Right ventricle myocardium inferior (tissue), 1 donor: ENCODE results near the gene GALNT10. TPM values are rescaled to one million over a fixed set of nuclear protein-coding genes. Genes with fewer than 3 reads are reported as not detected.
"Not testable (repeated sequence)": the region's sequence is repeated elsewhere in the genome, so short reads cannot be mapped to it uniquely, and the experiment has no call there.

Experiments
- ATAC-seq: fragments of 200-7000 bp; cut with Tn5 transposase; one replicate; pipeline ENCODE4 v1.9.1; 2020; ENCODE audit warnings: mild to moderate bottlenecking, moderate library complexity
- DNase-seq: peaks from one replicate; pipeline ENCODE4 v3.0.0; 2021; ENCODE audit errors: missing footprints
- intact Hi-C: fragments of 100-400 bp; cut with DNase I; formaldehyde crosslinking; loops from one replicate; pipeline ENCODE4 v1.11.0; 2022
- long read RNA-seq: library from polyadenylated mRNA; unstranded; transcript quantifications from one replicate; pipeline ENCODE4 v2.0.0, GENCODE V29; 2021
- total RNA-seq: library from RNA; stranded (reverse); fragmentation: NEBNext Ultra II Directional; extraction: Animal tissue kit (Norgen Biotek cat#: 25700); gene quantifications from one replicate; pipeline ENCODE4 v1.2.1, GENCODE V29; 2021
- donor health status: DM: no; HTN: yes; CAD: no; lungs with severe emphysema.

Gene GALNT10, protein sequence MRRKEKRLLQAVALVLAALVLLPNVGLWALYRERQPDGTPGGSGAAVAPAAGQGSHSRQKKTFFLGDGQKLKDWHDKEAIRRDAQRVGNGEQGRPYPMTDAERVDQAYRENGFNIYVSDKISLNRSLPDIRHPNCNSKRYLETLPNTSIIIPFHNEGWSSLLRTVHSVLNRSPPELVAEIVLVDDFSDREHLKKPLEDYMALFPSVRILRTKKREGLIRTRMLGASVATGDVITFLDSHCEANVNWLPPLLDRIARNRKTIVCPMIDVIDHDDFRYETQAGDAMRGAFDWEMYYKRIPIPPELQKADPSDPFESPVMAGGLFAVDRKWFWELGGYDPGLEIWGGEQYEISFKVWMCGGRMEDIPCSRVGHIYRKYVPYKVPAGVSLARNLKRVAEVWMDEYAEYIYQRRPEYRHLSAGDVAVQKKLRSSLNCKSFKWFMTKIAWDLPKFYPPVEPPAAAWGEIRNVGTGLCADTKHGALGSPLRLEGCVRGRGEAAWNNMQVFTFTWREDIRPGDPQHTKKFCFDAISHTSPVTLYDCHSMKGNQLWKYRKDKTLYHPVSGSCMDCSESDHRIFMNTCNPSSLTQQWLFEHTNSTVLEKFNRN
- total RNA-seq = 15.5 TPM
- long read RNA-seq, partial matches to known transcripts = 4 of 4 reads
- long read RNA-seq, other reads (novel, unspliced or antisense) = 0 of 4 reads

GRCh38 chr5:154190595-154191304, at the start of gene GALNT10:
TSS of gene GALNT10 (plus strand) at chr5:154190733. CDS start at chr5:154190867, 134 bp downstream.
- DNase-seq (peak; percentile 90), ATAC-seq (peak; percentile 51)
- intact Hi-C loops = loop anchor here (1.0 to 5.0 kb wide), 3 partner anchors 97 to 214 kb away; no protein-coding TSS in a partner anchor

DNA sequence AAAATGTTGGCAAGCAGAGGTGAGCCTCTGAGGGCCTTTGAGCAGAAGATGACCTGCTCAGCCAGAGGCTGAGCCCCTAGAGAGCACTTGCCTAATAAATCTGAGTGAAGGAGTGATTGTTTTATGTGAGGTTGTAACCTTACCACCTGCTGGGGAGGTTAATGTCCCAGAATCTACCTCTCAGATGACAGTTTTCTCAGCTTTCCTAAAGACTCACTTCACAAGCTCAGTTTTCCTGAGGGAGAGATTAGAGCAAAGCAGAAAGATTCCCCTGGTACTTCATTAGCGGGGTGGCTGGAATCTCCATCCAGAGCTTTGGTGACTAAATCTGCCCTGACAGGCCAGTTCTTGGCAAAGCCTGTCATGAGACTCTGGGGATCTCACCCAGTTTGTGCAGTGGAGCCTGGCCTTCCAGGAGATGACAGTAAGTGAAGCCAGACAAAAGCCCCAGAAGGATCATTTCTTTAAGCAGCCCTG, 48.8 kb upstream of the GALNT10 start:
- DNase-seq = no peak
- ATAC-seq = peak; percentile 43
- intact Hi-C loops = no loop called here

DNA sequence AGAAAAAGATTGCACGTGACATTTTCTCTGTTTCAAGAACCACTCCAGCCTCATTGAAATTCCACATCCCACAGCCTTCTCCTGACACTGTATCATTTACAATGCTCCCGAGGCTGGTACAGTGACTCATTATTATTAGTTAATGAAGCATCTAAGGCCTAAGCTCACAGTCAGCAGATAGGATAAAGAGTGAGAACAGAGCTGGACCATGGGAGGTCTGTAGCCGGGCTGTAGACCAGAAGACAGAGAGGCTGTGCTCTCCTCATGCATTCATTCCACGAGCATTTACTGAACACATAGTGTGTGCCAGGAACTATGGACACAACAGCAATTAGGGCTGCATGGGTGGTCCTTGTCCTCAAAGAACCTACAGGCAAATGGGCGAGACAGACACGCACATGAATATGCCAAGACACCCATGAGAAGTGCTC, 47.3 kb upstream of the GALNT10 start:
- ATAC-seq = no peak
- DNase-seq = no peak
- intact Hi-C loops = no loop called here

DNA sequence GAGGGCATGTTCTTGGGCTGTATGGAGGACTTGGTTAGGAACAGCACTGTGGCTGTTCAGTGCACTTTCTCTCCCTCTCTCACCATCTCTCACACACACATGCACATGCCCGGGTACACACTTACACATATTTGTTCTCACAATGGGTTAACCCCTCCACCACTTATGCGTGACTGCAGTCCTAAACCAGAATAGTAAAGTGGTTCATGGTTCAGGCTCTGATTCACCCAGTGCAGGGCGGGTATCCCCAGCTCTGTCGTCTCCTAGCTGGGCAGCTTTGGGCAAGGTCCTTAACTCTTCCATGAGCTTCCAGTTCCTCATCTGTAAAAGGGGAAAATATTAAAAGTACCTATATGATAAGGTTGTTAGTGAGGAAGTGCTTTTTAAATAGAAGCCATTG, 45.3 kb upstream of the GALNT10 start:
- ATAC-seq = no peak

GRCh38 chr5:154146409-154146808, 44.1 kb upstream of the GALNT10 start:
- intact Hi-C loops = no loop called here
- ATAC-seq (peak; percentile 71), DNase-seq (no peak)

More for the DNA sequence above, 45.3 kb upstream of the GALNT10 start:
- intact Hi-C loops = no loop called here
- no peak for DNase-seq

DNA sequence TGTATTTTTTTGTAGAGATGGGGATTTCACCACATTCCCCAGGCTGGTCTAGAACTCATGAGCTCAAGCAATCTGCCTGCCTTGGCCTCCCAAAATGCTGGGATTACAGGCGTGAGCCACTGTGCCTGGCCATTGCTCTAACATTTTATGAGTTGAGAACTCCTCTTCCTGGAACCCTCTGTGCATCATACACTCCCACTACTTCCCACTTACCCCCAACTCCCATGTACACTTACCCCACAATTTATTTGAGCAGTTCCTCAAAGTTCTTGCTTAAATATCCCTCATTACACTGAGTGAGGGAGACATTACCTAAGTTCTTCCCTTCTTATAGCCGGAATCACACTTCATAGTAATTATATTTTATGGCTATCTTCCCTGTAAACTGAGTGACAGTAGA, 42.9 kb upstream of the GALNT10 start:
- DNase-seq (no peak), ATAC-seq (no peak)
- intact Hi-C loops = no loop called here

GRCh38 chr5:154150471-154150870, 40.1 kb upstream of the GALNT10 start:
- intact Hi-C loops, ATAC-seq, DNase-seq: not testable (repeated sequence)

DNA sequence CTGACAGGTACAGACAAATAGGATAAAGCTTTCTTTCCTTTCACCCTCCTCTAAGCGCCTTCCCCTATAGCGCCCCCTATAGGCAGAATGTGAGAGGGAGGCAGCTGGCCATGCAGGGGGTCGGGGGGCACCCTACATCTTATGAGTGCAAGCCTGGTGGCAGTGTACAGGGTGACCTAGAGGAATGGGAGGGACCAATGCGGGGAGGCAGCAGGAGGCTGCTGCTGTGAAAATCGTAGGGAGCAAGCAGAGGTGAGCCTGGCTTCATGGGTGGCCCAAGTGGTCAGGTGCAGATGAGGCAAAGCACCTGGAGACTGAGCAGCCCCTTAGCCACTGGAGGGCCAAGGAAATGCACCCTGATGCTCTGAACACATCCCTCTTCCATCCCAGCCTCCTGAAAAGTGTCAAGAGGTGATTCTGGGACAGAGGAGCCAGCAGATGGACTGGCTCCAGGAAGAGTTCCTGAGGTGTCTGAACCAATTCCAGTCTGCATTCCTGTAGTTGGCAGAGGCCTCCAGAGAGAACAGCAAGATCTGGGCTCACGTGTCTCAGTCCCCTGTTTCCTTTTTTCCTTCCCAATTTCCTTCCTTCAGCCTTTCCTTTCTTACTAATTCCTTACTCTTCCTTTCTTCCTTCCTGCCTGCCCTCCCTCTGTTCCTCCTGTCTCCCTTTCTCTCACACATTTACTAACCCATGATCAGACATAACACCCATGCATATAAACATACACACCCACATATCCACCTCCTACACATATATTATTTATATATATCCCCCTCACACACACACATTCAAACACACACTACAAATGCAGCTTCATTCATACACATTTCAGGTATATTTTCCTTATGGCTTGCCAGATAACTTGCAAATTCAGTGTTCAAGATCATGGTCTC, 32.8 kb upstream of the GALNT10 start:
- ATAC-seq (peak; percentile 57), DNase-seq (no peak)
- intact Hi-C loops = no loop called here

- no peak for ATAC-seq
Measured at GRCh38 chr5:154158379-154158737, 32.2 kb upstream of the GALNT10 start.

DNA sequence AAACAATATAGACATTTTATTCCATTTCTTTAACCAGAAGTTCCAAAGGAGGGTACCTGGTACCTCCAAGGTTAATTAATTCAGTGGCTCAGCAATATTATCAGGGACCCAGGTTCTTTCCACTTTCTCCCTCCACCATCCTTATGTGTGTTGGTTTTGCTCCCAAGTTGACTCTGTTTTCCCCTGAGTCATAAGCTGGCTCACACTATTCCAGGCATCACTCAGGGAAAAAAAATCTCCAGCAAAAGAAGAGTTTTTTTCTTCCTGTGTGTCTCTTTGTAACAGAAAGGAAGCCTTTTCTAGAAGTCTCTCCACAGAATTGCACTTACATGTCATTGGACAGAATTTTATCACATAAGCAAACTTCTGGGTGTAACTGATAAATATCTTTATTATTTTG, 31.2 kb upstream of the GALNT10 start:
- DNase-seq (no peak), ATAC-seq (no peak)
- intact Hi-C loops = no loop called here

More at GRCh38 chr5:154158379-154158737, 32.2 kb upstream of the GALNT10 start:
- DNase-seq = no peak
- intact Hi-C loops = no loop called here

DNA sequence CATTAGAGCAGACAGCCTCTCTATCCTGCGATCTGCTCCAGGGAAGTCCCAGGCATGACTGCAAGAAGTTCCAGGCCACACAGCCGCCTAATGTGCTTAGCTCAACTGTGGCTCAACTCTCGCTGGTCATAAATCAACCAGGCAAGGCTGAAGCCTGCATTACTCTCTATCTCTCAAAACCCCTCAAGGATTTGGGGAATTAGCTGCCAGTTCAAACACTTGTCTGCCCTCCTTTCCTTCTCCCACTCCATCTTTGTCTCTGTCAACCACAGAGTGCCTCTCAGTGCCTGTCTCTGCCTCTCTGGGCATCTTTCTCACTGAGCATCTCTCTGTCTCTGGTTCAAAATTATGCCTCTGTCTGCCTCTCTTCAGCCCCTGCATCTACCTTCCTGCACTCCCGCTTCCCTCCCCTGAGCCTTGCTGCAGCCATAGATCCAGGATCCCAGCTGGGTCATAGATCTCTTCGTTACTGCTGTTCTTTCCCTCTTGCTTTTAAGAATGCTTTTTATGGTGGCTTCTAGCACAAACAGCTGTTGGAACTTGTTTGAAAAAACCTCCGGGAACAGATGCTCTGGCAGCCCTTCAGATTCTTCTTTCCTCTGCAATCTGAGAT, 27.9 kb upstream of the GALNT10 start:
- ATAC-seq (no peak), DNase-seq (no peak)
- intact Hi-C loops = no loop called here

- ATAC-seq (no peak), DNase-seq (no peak)
- intact Hi-C loops = no loop called here
Measured at GRCh38 chr5:154163327-154164248, 26.9 kb upstream of the GALNT10 start.

GRCh38 chr5:154164249-154164581, 26.3 kb upstream of the GALNT10 start:
- intact Hi-C loops = no loop called here
- ATAC-seq = no peak
- no peak for DNase-seq

DNA sequence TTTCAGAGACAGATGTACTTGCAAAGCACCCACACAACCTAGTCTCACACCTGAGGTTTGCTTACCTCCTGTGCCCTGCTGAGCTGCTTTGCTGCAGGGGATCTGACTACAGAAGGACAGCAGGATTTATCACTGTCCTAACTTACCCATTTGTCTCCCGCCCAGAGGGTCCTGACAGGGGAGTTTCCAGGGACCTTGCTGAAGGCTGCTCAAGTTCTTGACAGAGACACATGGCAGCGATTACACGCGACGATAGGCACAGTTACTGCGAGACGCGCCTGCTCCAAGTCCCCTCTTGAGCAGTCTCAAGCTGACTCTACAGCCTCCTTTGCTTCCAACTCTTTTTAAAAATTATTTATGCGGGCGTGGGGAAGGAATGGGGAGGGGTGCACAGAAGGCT, 24.6 kb upstream of the GALNT10 start:
- intact Hi-C loops = no loop called here
- no peak for DNase-seq
- ATAC-seq = no peak

GRCh38 chr5:154166901-154167791, 23.4 kb upstream of the GALNT10 start:
- intact Hi-C loops = no loop called here
- DNase-seq = no peak

DNA sequence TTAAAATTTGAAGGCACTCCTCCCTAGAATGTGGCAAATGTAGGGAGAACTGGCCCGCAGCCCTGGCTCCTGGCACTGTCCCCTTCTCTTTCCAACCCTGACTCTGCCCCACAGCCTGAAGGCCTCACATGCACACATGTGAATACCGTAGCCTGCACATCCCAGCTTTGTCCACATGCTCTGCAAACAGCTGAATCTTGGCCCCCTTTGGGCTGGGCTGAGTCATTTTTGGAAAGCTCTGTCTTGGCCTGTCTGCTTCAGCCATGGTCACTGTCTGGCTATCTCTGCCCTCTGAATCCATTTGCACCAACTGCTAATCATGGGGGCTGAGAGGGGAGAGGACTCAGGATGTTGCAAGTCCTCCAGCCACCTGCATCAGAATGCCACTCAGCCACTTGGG, 22.1 kb upstream of the GALNT10 start:
- intact Hi-C loops = no loop called here
- DNase-seq (no peak), ATAC-seq (peak; percentile 60)

More at GRCh38 chr5:154166901-154167791, 23.4 kb upstream of the GALNT10 start:
- ATAC-seq = no peak
